Measurements from ENCODE around the gene PIP4K2A.

Gene PIP4K2A

DNA sequence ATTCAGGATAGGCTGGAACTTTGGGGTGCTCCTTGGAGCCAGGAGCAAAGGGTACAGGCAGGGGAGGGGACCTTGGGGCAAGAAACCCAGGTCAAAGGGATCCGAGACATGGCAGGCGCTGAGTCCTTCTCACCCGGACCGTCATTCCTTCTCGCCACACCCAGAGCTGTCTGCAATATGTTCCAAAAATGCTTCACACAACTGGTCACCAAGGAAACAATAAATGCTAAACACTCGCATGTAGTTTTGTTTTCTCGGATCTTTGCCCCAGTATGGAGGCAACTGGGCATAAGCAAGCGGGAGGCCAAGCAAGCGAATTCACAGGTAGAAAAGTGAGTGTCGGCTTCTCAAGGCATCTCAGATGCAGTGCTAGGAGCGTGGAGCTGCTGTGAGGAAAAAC is 80.8 kb downstream of the PIP4K2A start:
- Histone ChIP-seq H3K27me3 (no peaks in the 10 kb centered on the region), H3K9me3 (replicated peaks in 1 of 11) (peaks cover 0 to 17% (median 4%) of the 10 kb centered on the region in 11 experiments; a peak in 7 of 22 replicates), H3K9ac (no peak overlapping the region), H3K4me2 (no peak overlapping the region), H3K4me3 (no peak overlapping the region), H3K36me3 (peaks cover 0 to 18% (median 0%) of the 10 kb centered on the region in 11 experiments; a peak in 3 of 22 replicates), H4K20me1 (peaks cover 0 to 43% (median 11%) of the 10 kb centered on the region in 11 experiments; a peak in 8 of 22 replicates), H3K27ac (peak overlapping the region in 1 of 11 experiments; percentile 15; a peak in 1 of 22 replicates), H3K4me1 (peaks cover 17 to 68% (median 21%) of the 10 kb centered on the region in 10 experiments)
- TF ChIP-seq Cebpa-rat (IDR thresholded peaks at IDR 0.05) = no peak

DNA sequence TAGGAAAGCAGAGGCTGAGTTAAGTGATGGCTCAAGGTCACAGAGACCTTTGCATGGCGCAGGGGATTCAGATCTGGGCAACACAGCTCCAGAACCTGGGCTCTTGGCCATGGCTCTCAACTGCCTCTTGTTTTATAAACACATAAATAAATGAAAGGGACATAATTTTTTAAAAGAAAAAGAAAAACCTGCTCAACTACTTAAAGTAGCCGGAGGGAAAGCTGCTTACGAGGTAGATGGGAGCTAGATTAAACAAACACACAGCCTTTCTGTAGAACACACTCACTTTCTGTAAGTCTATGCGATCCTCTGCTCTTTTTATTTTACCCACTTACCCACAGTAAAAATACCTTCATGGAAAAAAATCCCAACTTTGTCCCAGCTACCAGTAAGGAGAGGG is 81.3 kb downstream of the PIP4K2A start:
- Histone ChIP-seq H3K4me1 (peaks cover 17 to 72% (median 22%) of the 10 kb centered on the region in 10 experiments), H3K9ac (no peak overlapping the region), H3K27me3 (no peaks in the 10 kb centered on the region), H3K4me2 (no peak overlapping the region), H3K9me3 (replicated peaks in 1 of 11) (peaks cover 0 to 19% (median 4%) of the 10 kb centered on the region in 11 experiments; a peak in 7 of 22 replicates), H3K27ac (peak overlapping the region in 1 of 11 experiments; percentile 15; a peak in 1 of 22 replicates), H4K20me1 (peaks cover 0 to 43% (median 11%) of the 10 kb centered on the region in 11 experiments; a peak in 8 of 22 replicates), H3K36me3 (peaks cover 0 to 18% (median 0%) of the 10 kb centered on the region in 11 experiments; a peak in 3 of 22 replicates), H3K4me3 (no peak overlapping the region)
- no peak for TF ChIP-seq Cebpa-rat (IDR thresholded peaks at IDR 0.05)

DNA sequence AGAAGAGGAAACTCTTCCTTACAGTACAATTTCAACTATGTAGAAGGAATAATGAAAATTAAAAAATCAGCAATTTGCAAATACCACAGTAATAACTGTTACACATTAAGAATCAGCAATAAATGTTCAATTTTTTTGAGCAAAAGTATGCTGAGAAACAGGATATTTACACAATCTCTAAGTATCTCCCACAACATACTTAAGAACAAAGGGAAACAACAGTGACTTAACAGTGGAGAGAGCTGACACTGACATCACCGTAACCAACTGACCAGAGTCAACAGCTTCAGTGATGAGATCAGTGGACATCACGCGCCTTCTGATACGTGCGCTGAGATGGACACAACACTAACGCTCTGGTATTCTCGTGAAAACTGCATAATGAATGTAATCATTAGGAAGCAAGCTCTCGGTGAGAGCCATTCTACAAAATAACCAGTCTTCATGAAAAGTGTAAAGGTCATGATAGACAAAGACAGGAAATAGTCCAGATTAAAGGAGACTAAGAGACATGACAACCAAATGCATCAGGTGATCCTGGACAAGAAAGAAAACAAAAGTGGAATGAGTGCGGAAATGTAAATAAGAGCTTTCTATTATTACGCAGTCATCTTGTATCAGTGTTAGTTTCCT is 82.6 kb downstream of the PIP4K2A start:
- Histone ChIP-seq H3K27me3 (no peaks in the 10 kb centered on the region), H3K36me3 (peaks cover 0 to 10% (median 0%) of the 10 kb centered on the region in 11 experiments; a peak in 3 of 22 replicates), H3K9ac (peak overlapping the region in 2 of 11 experiments; percentile 27 to 77; a peak in 2 of 22 replicates), H3K4me1 (peaks cover 17 to 83% (median 22%) of the 10 kb centered on the region in 10 experiments), H3K4me3 (no peak overlapping the region), H4K20me1 (peaks cover 0 to 38% (median 7%) of the 10 kb centered on the region in 11 experiments; a peak in 8 of 22 replicates), H3K27ac (peak overlapping the region in 5 of 11 experiments; percentile 53 to 96 (median 80); a peak in 8 of 22 replicates), H3K9me3 (replicated peaks in 1 of 11) (peaks cover 0 to 13% (median 0%) of the 10 kb centered on the region in 11 experiments; a peak in 7 of 22 replicates), H3K4me2 (peak overlapping the region in 3 of 11 experiments; percentile 83 to 97 (median 83); a peak in 7 of 22 replicates)
- TF ChIP-seq Cebpa-rat (IDR thresholded peaks at IDR 0.05) = no peak

DNA sequence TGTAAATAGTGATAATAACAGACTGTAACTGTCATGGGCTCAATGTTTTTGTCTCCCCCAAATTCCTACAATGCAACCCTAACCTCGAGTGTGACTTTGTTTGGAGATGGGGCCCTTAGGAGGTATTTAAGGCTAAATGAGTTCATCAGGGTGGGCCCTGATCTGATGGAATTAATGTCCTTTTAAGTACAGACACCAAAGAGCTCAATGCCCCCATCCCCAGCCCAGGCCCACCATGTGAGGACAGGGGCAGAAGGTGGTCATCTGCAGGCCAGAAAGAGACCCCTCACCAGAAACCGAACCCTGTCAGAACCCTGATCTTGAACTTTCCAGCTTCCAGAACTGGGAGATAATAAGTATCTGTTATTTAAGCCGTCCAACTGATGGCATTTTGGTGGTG is 83.2 kb downstream of the PIP4K2A start:
- TF ChIP-seq Cebpa-rat (IDR thresholded peaks at IDR 0.05) = no peak
- H3K36me3 ChIP-seq = peaks cover 0 to 9% (median 0%) of the 10 kb centered on the region in 11 experiments; a peak in 3 of 22 replicates
- no peaks in the 10 kb centered on the region for H3K27me3 ChIP-seq
- H3K27ac ChIP-seq = peak overlapping the region in 7 of 11 experiments; percentile 2 to 96 (median 78); a peak in 9 of 22 replicates
- peaks cover 0 to 36% (median 6%) of the 10 kb centered on the region in 11 experiments; a peak in 9 of 22 replicates for H4K20me1 ChIP-seq
- H3K9me3 ChIP-seq (replicated peaks in 1 of 11) = peaks cover 0 to 7% (median 0%) of the 10 kb centered on the region in 11 experiments; a peak in 4 of 22 replicates
- H3K9ac ChIP-seq = peak overlapping the region in 4 of 11 experiments; percentile 3 to 77 (median 22); a peak in 4 of 22 replicates
- peaks cover 17 to 83% (median 22%) of the 10 kb centered on the region in 10 experiments for H3K4me1 ChIP-seq
- H3K4me2 ChIP-seq = peak overlapping the region in 9 of 11 experiments; percentile 24 to 97 (median 51); a peak in 14 of 22 replicates
- H3K4me3 ChIP-seq = no peak overlapping the region

DNA sequence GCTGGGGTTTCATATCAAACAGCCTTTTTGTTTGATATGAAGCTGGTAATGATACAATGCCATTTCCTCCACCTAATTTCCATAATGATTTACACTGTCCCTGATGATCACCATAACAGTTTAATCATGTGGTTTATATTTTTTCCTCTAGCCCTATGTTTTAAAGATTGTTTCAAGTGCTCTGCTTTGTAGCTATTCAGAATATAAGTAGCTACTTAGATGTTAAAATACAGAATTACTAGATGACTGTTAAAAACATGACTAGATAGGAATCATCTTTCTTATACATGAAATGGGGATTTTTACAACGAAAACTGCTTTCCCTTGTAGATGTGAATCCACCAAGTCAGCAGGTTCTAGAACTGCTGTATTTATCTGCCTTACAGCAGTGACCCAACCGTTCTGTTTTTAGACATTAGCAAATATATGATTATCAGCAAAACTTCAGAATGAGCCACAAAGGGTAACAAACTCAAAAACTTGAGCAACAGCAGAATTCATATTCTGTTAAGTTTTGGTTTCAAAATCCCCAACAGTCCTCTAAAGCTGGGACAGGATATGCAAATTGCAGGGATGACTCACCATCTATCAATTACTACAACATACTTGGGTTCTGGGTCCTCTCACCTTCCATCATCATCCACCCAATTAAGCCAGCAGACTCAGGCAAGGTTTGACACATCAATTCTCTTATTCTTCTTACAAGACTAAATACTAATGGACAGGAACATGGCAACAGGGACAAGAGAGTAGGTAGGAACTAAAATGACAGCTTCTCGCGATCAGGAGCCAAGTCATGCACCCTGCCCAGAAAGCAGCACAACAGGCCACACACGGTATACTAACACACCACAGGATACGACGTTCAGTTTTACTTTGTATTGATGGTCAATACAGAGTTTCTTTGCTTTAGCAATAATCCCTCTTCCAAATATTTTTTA is 83.9 kb downstream of the PIP4K2A start:
- Histone ChIP-seq H3K36me3 (peaks cover 0 to 3% (median 0%) of the 10 kb centered on the region in 11 experiments; a peak in 2 of 22 replicates), H3K4me2 (peak overlapping the region; percentile 2 to 97 (median 48)), H3K4me3 (peak overlapping the region in 3 of 10 experiments; percentile 15 to 22 (median 21); a peak in 3 of 20 replicates), H3K27me3 (no peaks in the 10 kb centered on the region), H4K20me1 (peaks cover 0 to 34% (median 6%) of the 10 kb centered on the region in 11 experiments; a peak in 9 of 22 replicates), H3K4me1 (peaks cover 17 to 83% (median 22%) of the 10 kb centered on the region in 10 experiments), H3K27ac (peak overlapping the region; percentile 23 to 96 (median 53); a peak in 18 of 22 replicates), H3K9me3 (replicated peaks in 1 of 11) (peaks cover 0 to 6% (median 0%) of the 10 kb centered on the region in 11 experiments; a peak in 2 of 22 replicates), H3K9ac (peak overlapping the region in 4 of 11 experiments; percentile 46 to 82 (median 73); a peak in 7 of 22 replicates)
- no peak for TF ChIP-seq Cebpa-rat (IDR thresholded peaks at IDR 0.05)

DNA sequence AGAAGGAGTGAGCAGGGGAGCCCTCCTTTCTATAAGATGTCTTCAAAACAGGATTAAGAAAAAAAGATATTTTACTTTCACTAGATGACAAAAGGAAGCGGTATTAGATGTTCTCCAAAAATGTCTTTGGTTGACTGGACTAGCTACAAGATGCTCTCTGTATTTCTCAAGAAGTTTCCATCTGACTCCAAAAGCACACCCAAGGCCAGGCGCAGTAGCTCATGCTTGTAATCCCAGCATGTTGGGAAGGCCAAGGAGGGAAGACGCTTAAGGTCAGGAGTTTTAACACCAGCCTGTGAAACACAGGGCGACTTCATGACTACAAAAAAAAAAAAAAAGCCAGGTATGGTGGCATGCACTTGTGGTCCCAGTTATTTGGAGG is 84.5 kb downstream of the PIP4K2A start:
- Histone ChIP-seq H3K36me3 (peaks cover 0 to 3% (median 0%) of the 10 kb centered on the region in 11 experiments; a peak in 2 of 22 replicates), H4K20me1 (peaks cover 0 to 33% (median 7%) of the 10 kb centered on the region in 11 experiments; a peak in 8 of 22 replicates), H3K27me3 (no peaks in the 10 kb centered on the region), H3K4me2 (peak overlapping the region; percentile 2 to 97 (median 48)), H3K9me3 (replicated peaks in 1 of 11) (peaks cover 0 to 6% (median 0%) of the 10 kb centered on the region in 11 experiments; a peak in 2 of 22 replicates), H3K4me3 (peak overlapping the region in 3 of 10 experiments; percentile 15 to 22 (median 21); a peak in 3 of 20 replicates), H3K9ac (peak overlapping the region in 4 of 11 experiments; percentile 46 to 82 (median 73); a peak in 7 of 22 replicates), H3K27ac (peak overlapping the region; percentile 23 to 96 (median 50); a peak in 17 of 22 replicates), H3K4me1 (peaks cover 17 to 84% (median 22%) of the 10 kb centered on the region in 10 experiments)
- TF ChIP-seq Cebpa-rat (IDR thresholded peaks at IDR 0.05) = no peak

DNA sequence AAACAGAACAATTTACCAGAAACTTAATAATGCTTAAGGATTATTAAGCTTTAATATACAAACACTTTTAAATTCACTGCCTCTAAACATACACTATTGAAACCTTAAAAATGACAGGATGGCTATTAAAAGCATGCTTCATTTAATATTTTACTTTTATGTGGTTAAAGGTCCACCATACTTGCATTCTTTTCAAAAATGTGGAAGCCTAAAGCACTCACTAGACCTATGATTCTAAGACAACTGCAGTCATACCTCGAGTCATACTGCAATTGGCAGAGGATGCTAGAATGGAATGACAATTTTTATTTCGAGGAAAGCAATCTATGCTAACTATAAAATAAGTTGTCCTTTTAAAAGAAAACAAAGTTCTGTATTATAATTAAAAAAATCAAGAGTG is 85.3 kb downstream of the PIP4K2A start:
- peak overlapping the region in 3 of 11 experiments; percentile 80 to 96 (median 95); a peak in 5 of 22 replicates for H3K27ac ChIP-seq
- no peaks in the 10 kb centered on the region for H3K27me3 ChIP-seq
- H3K9ac ChIP-seq = no peak overlapping the region
- peaks cover 17 to 92% (median 22%) of the 10 kb centered on the region in 10 experiments for H3K4me1 ChIP-seq
- no peak for TF ChIP-seq Cebpa-rat (IDR thresholded peaks at IDR 0.05)
- peaks cover 0 to 6% (median 0%) of the 10 kb centered on the region in 11 experiments; a peak in 2 of 22 replicates for H3K9me3 ChIP-seq (replicated peaks in 1 of 11)
- H3K4me3 ChIP-seq = no peak overlapping the region
- H3K36me3 ChIP-seq = peaks cover 0 to 3% (median 0%) of the 10 kb centered on the region in 11 experiments; a peak in 2 of 22 replicates
- peak overlapping the region in 6 of 11 experiments; percentile 8 to 97 (median 78); a peak in 6 of 22 replicates for H3K4me2 ChIP-seq
- H4K20me1 ChIP-seq = peaks cover 0 to 33% (median 6%) of the 10 kb centered on the region in 11 experiments; a peak in 7 of 22 replicates

Measured in BLaER1 treated with 17β-estradiol and CSF1 and Interleukin-3, amounts not matched to agents 10 nM and 100 nM (cell line).